ENCODE measurements around the gene VWA8.
"Not testable (repeated sequence)": the region's sequence is repeated elsewhere in the genome, so short reads cannot be mapped to it uniquely, and the experiment has no call there.

Gene VWA8

DNA sequence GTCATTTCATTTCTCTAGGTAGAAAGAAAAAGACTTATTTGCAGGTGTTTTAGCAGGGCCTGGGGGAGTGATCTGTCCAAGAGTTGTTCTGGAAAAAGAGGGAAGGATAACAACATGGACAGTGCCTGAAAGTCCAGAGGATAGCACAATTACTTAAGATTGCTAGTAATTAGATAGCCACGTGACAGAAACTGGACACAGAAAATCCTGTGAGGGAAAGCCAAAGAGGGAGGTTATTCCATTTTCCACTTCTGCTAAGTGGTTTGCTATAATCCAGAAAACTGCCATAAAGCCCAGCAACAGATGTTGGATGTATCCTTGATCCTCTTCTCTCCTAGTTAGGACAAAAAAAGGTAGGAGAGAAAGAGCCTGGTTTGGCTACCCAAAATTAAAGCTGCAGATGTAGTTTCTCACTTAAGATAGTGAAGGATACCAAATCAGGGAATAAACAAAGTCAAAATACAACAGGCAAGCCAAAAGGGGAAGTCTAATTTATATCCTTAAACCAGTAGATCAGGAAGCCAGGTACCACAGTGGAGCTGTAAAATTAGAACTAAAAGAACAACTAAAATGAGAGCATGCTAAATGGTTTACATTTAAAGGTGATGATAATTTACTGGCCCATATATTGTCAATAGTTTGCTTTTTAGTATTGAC, 140.2 kb downstream of the VWA8 start:
- H3K4me3 ChIP-seq (replicated peaks; ENCODE audit: low read depth, low read length): no peak overlapping the region
- DNase-seq (ENCODE audit: extremely low read depth, low read depth): no peak
- TF ChIP-seq, protein P1, sequence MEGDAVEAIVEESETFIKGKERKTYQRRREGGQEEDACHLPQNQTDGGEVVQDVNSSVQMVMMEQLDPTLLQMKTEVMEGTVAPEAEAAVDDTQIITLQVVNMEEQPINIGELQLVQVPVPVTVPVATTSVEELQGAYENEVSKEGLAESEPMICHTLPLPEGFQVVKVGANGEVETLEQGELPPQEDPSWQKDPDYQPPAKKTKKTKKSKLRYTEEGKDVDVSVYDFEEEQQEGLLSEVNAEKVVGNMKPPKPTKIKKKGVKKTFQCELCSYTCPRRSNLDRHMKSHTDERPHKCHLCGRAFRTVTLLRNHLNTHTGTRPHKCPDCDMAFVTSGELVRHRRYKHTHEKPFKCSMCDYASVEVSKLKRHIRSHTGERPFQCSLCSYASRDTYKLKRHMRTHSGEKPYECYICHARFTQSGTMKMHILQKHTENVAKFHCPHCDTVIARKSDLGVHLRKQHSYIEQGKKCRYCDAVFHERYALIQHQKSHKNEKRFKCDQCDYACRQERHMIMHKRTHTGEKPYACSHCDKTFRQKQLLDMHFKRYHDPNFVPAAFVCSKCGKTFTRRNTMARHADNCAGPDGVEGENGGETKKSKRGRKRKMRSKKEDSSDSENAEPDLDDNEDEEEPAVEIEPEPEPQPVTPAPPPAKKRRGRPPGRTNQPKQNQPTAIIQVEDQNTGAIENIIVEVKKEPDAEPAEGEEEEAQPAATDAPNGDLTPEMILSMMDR (IDR thresholded peaks at IDR 0.05; ENCODE audit: low read depth, low read length, missing control alignments): no peak

DNA sequence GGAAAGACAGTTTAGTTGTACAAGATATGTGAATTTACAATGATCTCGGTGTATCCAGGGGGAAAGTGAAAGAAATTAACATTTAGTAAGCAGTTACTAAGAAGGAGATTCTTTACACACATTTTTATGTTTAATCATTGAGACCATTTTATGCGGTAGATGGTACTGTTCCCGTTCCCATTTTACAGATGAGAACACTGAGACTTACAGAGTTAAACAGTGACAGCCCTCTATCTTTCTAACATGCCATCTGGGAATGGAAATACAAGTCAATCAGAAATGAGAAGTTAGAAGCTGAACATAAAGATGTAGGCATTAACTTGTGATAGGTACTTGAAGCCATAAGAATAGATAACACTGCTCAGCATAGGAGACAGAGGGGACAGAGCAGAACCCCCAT, 144.9 kb downstream of the VWA8 start:
- TF ChIP-seq, protein P1 (IDR thresholded peaks at IDR 0.05; ENCODE audit: low read depth, low read length, missing control alignments): no peak
- no peak overlapping the region for H3K4me3 ChIP-seq (replicated peaks; ENCODE audit: low read depth, low read length)
- DNase-seq (ENCODE audit: extremely low read depth, low read depth): no peak

DNA sequence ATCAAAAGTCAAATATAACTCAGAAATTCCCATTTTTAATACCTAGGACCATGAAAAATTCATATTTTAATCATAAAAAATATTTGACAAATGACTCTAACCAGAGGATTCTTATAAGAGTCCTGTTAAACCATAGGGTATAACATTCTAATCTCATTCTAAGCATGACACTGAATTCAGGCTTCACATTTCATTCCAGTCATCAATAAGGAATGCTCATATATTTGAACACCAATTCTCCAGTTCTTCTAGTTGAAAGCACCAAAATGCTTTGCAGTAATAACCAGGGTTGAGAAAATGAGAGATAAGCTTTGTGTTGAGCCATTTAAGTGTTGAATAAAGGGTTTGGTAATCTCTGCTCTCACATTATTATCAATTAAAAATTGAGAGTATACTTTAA, 147.5 kb downstream of the VWA8 start:
- no peak overlapping the region for H3K4me3 ChIP-seq (replicated peaks; ENCODE audit: low read depth, low read length)
- DNase-seq (ENCODE audit: extremely low read depth, low read depth): no peak
- TF ChIP-seq, protein P1 (IDR thresholded peaks at IDR 0.05; ENCODE audit: low read depth, low read length, missing control alignments): no peak

DNA sequence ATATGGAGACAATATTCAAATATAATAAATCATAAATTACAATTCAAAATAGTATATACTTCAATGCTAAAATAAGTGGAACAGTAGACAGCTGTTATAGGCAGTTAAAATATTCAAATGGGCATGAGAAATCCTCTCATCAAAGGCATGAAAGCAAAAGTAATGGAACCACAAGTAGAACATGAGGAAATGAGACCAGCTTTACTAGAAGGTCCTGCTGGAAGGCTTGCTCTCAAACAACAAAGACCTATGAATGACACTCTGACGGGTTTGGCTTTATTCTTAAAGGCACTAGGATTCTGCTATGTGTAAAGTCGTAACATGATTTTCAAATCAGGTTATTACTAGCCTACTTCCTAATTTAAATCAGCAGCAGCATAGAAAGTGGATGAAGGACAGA, 148.1 kb downstream of the VWA8 start:
- H3K4me3 ChIP-seq (replicated peaks; ENCODE audit: low read depth, low read length): no peak overlapping the region
- no peak for DNase-seq (ENCODE audit: extremely low read depth, low read depth)
- TF ChIP-seq, protein P1 (IDR thresholded peaks at IDR 0.05; ENCODE audit: low read depth, low read length, missing control alignments): no peak

DNA sequence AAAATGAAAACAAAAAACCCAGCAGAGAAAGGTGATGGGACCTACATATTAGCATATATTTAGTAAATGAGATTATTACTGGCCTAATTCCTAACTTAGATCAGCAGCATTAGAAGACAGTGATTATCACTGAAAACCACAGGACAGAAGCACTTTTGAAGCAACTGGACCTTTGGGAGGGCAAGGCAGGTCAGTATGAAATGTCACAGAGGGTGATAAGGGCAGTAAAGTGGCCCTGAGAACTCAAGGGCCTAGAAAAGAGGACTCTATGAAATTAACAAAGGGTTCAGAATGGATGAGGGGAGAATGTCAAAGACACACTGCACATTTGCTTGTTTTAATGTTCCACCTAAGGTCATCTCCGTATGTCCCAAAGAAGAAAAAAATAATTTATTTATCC, 148.7 kb downstream of the VWA8 start:
- TF ChIP-seq, protein P1 (IDR thresholded peaks at IDR 0.05; ENCODE audit: low read depth, low read length, missing control alignments): no peak
- no peak for DNase-seq (ENCODE audit: extremely low read depth, low read depth)
- H3K4me3 ChIP-seq (replicated peaks; ENCODE audit: low read depth, low read length): no peak overlapping the region

DNA sequence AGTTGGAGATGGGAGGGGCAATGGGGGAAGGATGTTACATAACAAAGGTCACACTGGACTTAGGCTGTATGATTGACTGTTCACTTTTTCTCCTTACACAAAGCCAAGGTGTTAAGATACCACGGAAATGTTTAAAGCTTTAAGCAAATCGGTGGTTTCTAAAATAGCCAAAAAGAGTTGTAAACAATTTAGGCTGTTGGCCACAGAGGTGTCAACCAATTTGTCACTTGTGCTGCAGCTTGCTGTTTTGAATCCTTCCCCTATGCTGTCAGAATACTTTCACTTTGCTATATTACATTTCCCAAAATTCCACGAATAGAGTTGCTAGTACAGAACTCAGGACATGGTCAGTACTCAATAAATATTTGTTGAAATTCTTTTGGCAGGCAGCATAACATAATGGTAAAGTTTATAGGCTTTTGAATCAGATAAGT, 149.3 kb downstream of the VWA8 start:
- TF ChIP-seq, protein P1 (IDR thresholded peaks at IDR 0.05; ENCODE audit: low read depth, low read length, missing control alignments): no peak
- H3K4me3 ChIP-seq (replicated peaks; ENCODE audit: low read depth, low read length): no peak overlapping the region
- no peak for DNase-seq (ENCODE audit: extremely low read depth, low read depth)

DNA sequence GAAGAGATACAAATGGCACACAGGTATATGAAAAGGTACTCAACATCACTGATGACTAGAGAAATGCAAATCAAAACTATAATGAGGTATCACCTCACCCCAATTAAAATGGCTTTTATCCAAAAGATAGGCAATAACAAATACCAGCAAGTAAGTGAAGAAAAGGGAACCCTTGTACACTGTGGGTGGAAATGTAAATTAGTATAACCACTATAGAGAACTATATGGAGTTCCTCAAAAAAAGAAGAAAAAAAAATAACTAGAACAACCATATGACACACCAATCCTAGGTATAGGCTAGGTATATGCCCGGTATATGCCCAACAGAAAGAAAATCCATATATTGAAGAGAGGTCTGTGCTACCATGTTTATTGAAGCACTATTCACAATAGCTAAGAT, 150.9 kb downstream of the VWA8 start:
- no peak overlapping the region for H3K4me3 ChIP-seq (replicated peaks; ENCODE audit: low read depth, low read length)
- TF ChIP-seq, protein P1 (IDR thresholded peaks at IDR 0.05; ENCODE audit: low read depth, low read length, missing control alignments): no peak
- DNase-seq (ENCODE audit: extremely low read depth, low read depth): no peak

DNA sequence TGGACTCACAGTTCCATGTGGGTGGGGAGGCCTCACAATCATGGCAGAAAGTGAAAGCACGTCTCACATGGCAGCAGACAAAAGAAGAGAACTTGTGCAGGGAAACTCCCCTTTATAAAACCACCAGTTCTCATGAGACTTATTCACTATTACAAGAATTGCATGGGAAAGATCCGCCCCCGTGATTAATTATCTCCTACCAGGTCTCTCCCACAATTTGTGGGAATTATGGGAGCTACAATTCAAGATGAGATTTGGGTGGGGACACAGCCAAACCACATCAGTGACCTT, 157.5 kb downstream of the VWA8 start:
- not testable (repeated sequence) for DNase-seq (ENCODE audit: extremely low read depth, low read depth); H3K4me3 ChIP-seq (replicated peaks; ENCODE audit: low read depth, low read length)

Data from HFF-Myc (cell line).